Karpas-422 (cell line): ENCODE data around the gene USH2A. TPM values are rescaled to one million over a fixed set of nuclear protein-coding genes. Genes with fewer than 3 reads are reported as not detected.

Source experiments
- DNase-seq: peaks from one replicate; pipeline ENCODE4 v3.0.0-alpha.2; 2015
- H2AFZ ChIP-seq: fragments of 200-600 bp; sonication (generic); 2 replicates; pipeline ENCODE4 v1.6.1; 2014; ENCODE audit warnings: antibody characterized with exemption, low read length, mixed read lengths
- H3K27ac ChIP-seq: fragments of 200-600 bp; sonication (generic); 2 replicates; pipeline ENCODE4 v1.5.1; 2014; ENCODE audit warnings: mild to moderate bottlenecking, low read length, moderate library complexity
- H3K27me3 ChIP-seq: fragments of 200-600 bp; sonication (generic); 2 replicates; pipeline ENCODE4 v1.6.1; 2014; ENCODE audit warnings: low read length, mixed read lengths
- H3K36me3 ChIP-seq: fragments of 200-600 bp; sonication (generic); 2 replicates; pipeline ENCODE4 v1.6.1; 2014; ENCODE audit warnings: low read length, mixed read lengths; ENCODE audit not compliant: insufficient read depth
- H3K4me1 ChIP-seq: fragments of 200-600 bp; sonication (generic); 2 replicates; pipeline ENCODE4 v1.6.1; 2014; ENCODE audit warnings: mild to moderate bottlenecking, low read length, mixed read lengths
- H3K4me2 ChIP-seq: fragments of 200-600 bp; sonication (generic); 2 replicates; pipeline ENCODE4 v1.6.1; 2014; ENCODE audit warnings: low read length, low read depth, mild to moderate bottlenecking; ENCODE audit not compliant: poor library complexity, severe bottlenecking
- H3K4me3 ChIP-seq: fragments of 200-600 bp; sonication (generic); 2 replicates; pipeline ENCODE4 v1.5.1; 2014; ENCODE audit warnings: mild to moderate bottlenecking, antibody characterized with exemption, low read length, mixed read lengths
- H3K79me2 ChIP-seq: fragments of 200-600 bp; sonication (generic); 2 replicates; pipeline ENCODE4 v1.6.1; 2014; ENCODE audit warnings: mild to moderate bottlenecking, low read length, mixed read lengths
- H3K9ac ChIP-seq: fragments of 200-600 bp; sonication (generic); 2 replicates; pipeline ENCODE4 v1.6.0; 2014; ENCODE audit warnings: low read length
- H3K9me2 ChIP-seq: fragments of 200-600 bp; sonication (generic), shearing (Covaris generic); replicated peaks from 2 replicates; pipeline ENCODE4 v1.6.0; 2014; ENCODE audit warnings: mild to moderate bottlenecking, low read length, moderate library complexity; ENCODE audit not compliant: insufficient read depth
- H3K9me3 ChIP-seq: fragments of 300-700, 200-600 bp; sonication (generic); 2 replicates; pipeline ENCODE4 v1.6.1; 2014; ENCODE audit warnings: low read length, mixed read lengths
- H4K20me1 ChIP-seq: fragments of 200-600 bp; sonication (generic); 2 replicates; pipeline ENCODE4 v1.6.1; 2014; ENCODE audit warnings: mild to moderate bottlenecking, antibody characterized with exemption, low read length, low read depth; ENCODE audit not compliant: insufficient read depth
- total RNA-seq: library from RNA; depleted of rRNA; stranded (reverse); fragments of >200 nt; shearing (Covaris generic); gene quantifications from 2 replicates; pipeline ENCODE4 v1.2.3, GENCODE V29; 2014; ENCODE audit warnings: low replicate concordance

Gene USH2A
- total RNA-seq, 1 experiment from 2014 or later, result not detected

GRCh38 chr1:215650446-215651149 lies 772.6 kb downstream of the USH2A start:
- H3K4me3 ChIP-seq, result no peak overlapping the region
- H3K79me2 ChIP-seq, result no peaks in the 10 kb centered on the region
- no peak overlapping the region for H2AFZ ChIP-seq
- H3K9ac ChIP-seq, result no peak overlapping the region
- H3K9me3 ChIP-seq, result no peaks in the 10 kb centered on the region
- H3K4me2 ChIP-seq, result no peak overlapping the region
- no peaks in the 10 kb centered on the region for H3K9me2 ChIP-seq
- DNase-seq, result no peak
- no peaks in the 10 kb centered on the region for H3K36me3 ChIP-seq
- no peaks in the 10 kb centered on the region for H4K20me1 ChIP-seq
- H3K27ac ChIP-seq, result no peak overlapping the region
- H3K27me3 ChIP-seq, result no peaks in the 10 kb centered on the region
- no peaks in the 10 kb centered on the region for H3K4me1 ChIP-seq

DNA sequence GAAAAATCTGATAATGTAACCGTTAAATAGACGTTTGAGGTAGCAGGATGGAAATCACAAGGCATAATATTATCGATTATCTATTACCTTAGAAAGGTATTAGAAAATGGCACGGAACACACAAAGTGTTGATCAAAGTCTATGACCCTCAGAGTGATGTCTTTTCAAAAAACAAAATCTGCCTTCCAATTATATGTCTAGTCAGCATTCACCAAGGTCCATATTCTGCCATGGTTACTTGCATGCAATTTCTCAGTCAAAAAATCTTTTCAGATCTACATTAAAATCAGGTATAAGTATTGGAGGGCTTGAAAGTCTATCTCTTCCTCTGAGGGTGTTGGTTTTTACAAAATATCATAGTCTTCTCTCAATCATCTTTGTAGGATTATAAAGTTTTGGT lies 774.3 kb downstream of the USH2A start:
- Histone ChIP-seq H3K27me3 (no peaks in the 10 kb centered on the region), H3K9me2 (no peaks in the 10 kb centered on the region), H3K4me2 (no peak overlapping the region), H3K36me3 (no peaks in the 10 kb centered on the region), H3K9ac (no peak overlapping the region), H3K27ac (no peak overlapping the region), H3K4me1 (no peaks in the 10 kb centered on the region), H4K20me1 (no peaks in the 10 kb centered on the region), H3K9me3 (no peaks in the 10 kb centered on the region), H2AFZ (no peak overlapping the region), H3K4me3 (no peak overlapping the region), H3K79me2 (no peaks in the 10 kb centered on the region)
- no peak for DNase-seq

- H3K36me3 ChIP-seq, result no peaks in the 10 kb centered on the region
- no peaks in the 10 kb centered on the region for H3K9me2 ChIP-seq
- H3K4me1 ChIP-seq, result no peaks in the 10 kb centered on the region
- no peak overlapping the region for H2AFZ ChIP-seq
- no peak overlapping the region for H3K4me3 ChIP-seq
- H3K9me3 ChIP-seq, result no peaks in the 10 kb centered on the region
- H3K4me2 ChIP-seq, result no peak overlapping the region
- no peaks in the 10 kb centered on the region for H3K27me3 ChIP-seq
- H4K20me1 ChIP-seq, result no peaks in the 10 kb centered on the region
- no peak overlapping the region for H3K27ac ChIP-seq
- no peak overlapping the region for H3K9ac ChIP-seq
- no peak for DNase-seq
- H3K79me2 ChIP-seq, result no peaks in the 10 kb centered on the region
These were observed 775.5 kb downstream of the USH2A start for GRCh38 chr1:215647738-215648137.

DNA sequence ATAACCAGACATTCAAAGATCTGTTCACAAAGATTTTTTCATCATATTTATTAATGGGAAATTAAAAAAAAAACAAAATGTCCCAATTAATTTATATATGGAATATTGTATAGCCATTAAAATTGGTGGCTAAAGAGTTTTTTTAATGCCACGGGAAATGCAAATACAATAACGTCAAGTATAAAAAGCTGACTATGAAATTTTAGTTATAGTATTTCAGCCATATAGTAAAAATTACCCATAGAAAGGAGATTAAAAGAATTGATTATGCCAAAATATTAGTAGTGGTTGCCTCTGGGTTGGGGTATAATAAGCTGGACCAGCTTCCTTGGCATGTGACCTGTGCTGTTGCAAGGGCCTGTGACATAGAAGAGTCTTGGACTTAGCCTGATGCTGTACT lies 777.4 kb downstream of the USH2A start:
- Histone ChIP-seq H4K20me1 (no peaks in the 10 kb centered on the region), H3K9me2 (no peaks in the 10 kb centered on the region), H3K36me3 (no peaks in the 10 kb centered on the region), H3K4me3 (no peak overlapping the region), H3K4me2 (no peak overlapping the region), H2AFZ (no peak overlapping the region), H3K9ac (no peak overlapping the region), H3K9me3 (no peaks in the 10 kb centered on the region), H3K27me3 (no peaks in the 10 kb centered on the region), H3K27ac (no peak overlapping the region), H3K4me1 (no peaks in the 10 kb centered on the region), H3K79me2 (no peaks in the 10 kb centered on the region)
- DNase-seq, result no peak

GRCh38 chr1:215645182-215645581 lies 778.1 kb downstream of the USH2A start:
- Histone ChIP-seq H3K4me3 (no peak overlapping the region), H2AFZ (no peak overlapping the region), H3K4me2 (no peak overlapping the region), H3K9me2 (no peaks in the 10 kb centered on the region), H3K4me1 (no peaks in the 10 kb centered on the region), H3K36me3 (no peaks in the 10 kb centered on the region), H3K27ac (no peak overlapping the region), H4K20me1 (no peaks in the 10 kb centered on the region), H3K27me3 (no peaks in the 10 kb centered on the region), H3K79me2 (no peaks in the 10 kb centered on the region), H3K9me3 (no peaks in the 10 kb centered on the region), H3K9ac (no peak overlapping the region)
- DNase-seq, result no peak

DNA sequence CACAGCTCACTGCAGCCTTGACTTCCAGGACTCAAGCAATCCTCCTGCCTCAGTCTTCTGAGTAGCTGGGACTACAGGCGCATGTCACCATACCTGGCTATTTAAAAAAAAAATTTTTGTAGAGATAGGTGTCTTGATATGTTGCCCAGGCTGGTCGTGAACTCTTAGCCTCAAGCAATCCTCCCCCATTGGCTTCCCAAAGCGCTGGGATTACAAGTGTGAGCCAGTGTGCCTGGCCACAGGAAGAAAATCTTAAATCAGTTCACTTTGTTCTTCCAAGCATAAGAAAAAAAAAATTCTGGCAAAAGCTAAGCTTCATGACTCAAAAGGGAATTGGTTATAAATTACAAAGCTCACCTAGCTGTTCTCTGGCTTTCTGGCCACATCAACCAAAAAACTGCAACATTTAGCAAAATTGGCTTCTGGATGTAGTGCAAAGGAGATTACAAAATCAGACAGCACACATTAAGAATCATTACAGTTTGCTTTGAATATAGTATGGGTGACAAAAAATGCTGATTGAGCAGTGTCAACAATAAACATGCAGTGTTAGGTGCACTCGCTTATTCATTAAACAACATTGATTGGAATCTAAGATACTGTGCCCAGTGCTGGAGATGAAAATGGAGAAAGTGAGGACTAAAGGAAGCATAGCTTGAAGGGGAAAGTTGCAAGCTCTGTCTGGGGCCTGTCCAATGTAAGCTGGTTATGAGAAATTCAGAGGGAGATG lies 779.5 kb downstream of the USH2A start:
- DNase-seq, result no peak
- no peak overlapping the region for H3K4me3 ChIP-seq
- H3K4me2 ChIP-seq, result no peak overlapping the region
- H2AFZ ChIP-seq, result no peak overlapping the region
- H3K27ac ChIP-seq, result no peak overlapping the region
- H3K27me3 ChIP-seq, result no peaks in the 10 kb centered on the region
- H4K20me1 ChIP-seq, result no peaks in the 10 kb centered on the region
- H3K9ac ChIP-seq, result no peak overlapping the region
- H3K9me3 ChIP-seq, result no peaks in the 10 kb centered on the region
- no peaks in the 10 kb centered on the region for H3K79me2 ChIP-seq
- no peaks in the 10 kb centered on the region for H3K9me2 ChIP-seq
- no peaks in the 10 kb centered on the region for H3K4me1 ChIP-seq
- no peaks in the 10 kb centered on the region for H3K36me3 ChIP-seq

GRCh38 chr1:215640429-215641148 lies 782.7 kb downstream of the USH2A start:
- Histone ChIP-seq H3K4me1 (no peaks in the 10 kb centered on the region), H3K9ac (no peak overlapping the region), H3K4me2 (no peak overlapping the region), H3K9me2 (no peaks in the 10 kb centered on the region), H3K36me3 (no peaks in the 10 kb centered on the region), H4K20me1 (no peaks in the 10 kb centered on the region), H3K79me2 (no peaks in the 10 kb centered on the region), H2AFZ (no peak overlapping the region), H3K9me3 (no peaks in the 10 kb centered on the region), H3K27ac (no peak overlapping the region), H3K4me3 (no peak overlapping the region), H3K27me3 (no peaks in the 10 kb centered on the region)
- DNase-seq, result no peak

- Histone ChIP-seq H3K4me2 (no peak overlapping the region), H3K27me3 (no peaks in the 10 kb centered on the region), H3K27ac (no peak overlapping the region), H3K4me1 (no peaks in the 10 kb centered on the region), H3K36me3 (no peaks in the 10 kb centered on the region), H3K79me2 (no peaks in the 10 kb centered on the region), H3K9me3 (no peaks in the 10 kb centered on the region), H3K9ac (no peak overlapping the region), H3K9me2 (no peaks in the 10 kb centered on the region), H4K20me1 (no peaks in the 10 kb centered on the region), H2AFZ (no peak overlapping the region), H3K4me3 (no peak overlapping the region)
- no peak for DNase-seq
These were observed 786.1 kb downstream of the USH2A start for GRCh38 chr1:215637041-215637573.
